SK-N-SH (cell line): ENCODE data around the gene RPGRIP1L. TPM values are rescaled to one million over a fixed set of nuclear protein-coding genes. Genes with fewer than 3 reads are reported as not detected.
A peak's percentile ranks its signal among the peaks of the same experiment; 100 is the strongest.

Experiments
- CTCF ChIA-PET: fragments of 300-600, 350-600 bp; formaldehyde crosslinking; extraction: SDS; loops from one replicate; lab custom pipeline; 2021; lab: Yijun Ruan, JAX
- POLR2A ChIA-PET: fragments of 350-600 bp; sonication (Branson Sonifier 250); formaldehyde crosslinking; extraction: SDS; loops from one replicate; lab custom pipeline; 2020; ENCODE audit warnings: antibody characterized with exemption, inconsistent platforms; lab: Yijun Ruan, JAX
- DNase-seq: peaks from one replicate; pipeline ENCODE4 v3.0.0; 2012
- H2AFZ ChIP-seq: fragments of 200-600 bp; sonication (generic); 2 replicates; pipeline ENCODE4 v1.8.1; 2016; ENCODE audit warnings: antibody characterized with exemption, mild to moderate bottlenecking, low read depth
- H3F3A ChIP-seq: fragments of 200-600 bp; sonication (generic); replicated peaks from 2 replicates; pipeline ENCODE3; 2016; ENCODE audit warnings: antibody characterized with exemption, mild to moderate bottlenecking; ENCODE audit not compliant: insufficient read depth
- H3K27ac ChIP-seq, 2 experiments: fragments of 200-500 bp in 1 of 2; fragments of 200-600 bp in 1 of 2; sonication (Bioruptor generic) in 1 of 2; sonication (generic), shearing (Covaris generic) in 1 of 2; 2 replicates each; pipeline versions ENCODE4 v1.5.1 to v1.6.1; 2014 to 2016; ENCODE audit warnings: low read depth in 2 of 2, inconsistent platforms in 1 of 2, low read length in 1 of 2, mild to moderate bottlenecking in 1 of 2, mixed read lengths in 1 of 2
- H3K27me3 ChIP-seq: fragments of 200-600 bp; sonication (generic), shearing (Covaris generic); 2 replicates; pipeline ENCODE4 v1.6.1; 2016; ENCODE audit warnings: mixed run types; ENCODE audit not compliant: insufficient read depth
- H3K36me3 ChIP-seq, 2 experiments: fragments of 200-500 bp in 1 of 2; fragments of 200-600 bp in 1 of 2; sonication (Bioruptor generic) in 1 of 2; sonication (generic) in 1 of 2; replicated peaks in 1 of 2; 2 replicates each; pipeline versions ENCODE3 to v1.5.1; 2014 to 2016; ENCODE audit warnings: low read length in 1 of 2, mild to moderate bottlenecking in 1 of 2; ENCODE audit not compliant: insufficient read depth in 2 of 2, control insufficient read depth in 1 of 2
- H3K4me1 ChIP-seq, 2 experiments: fragments of 200-500 bp in 1 of 2; fragments of 200-600 bp in 1 of 2; sonication (Bioruptor generic) in 1 of 2; sonication (generic), shearing (Covaris generic) in 1 of 2; 2 replicates each; pipeline versions ENCODE4 v1.5.1 to v1.6.1; 2014 to 2016; ENCODE audit warnings: low read depth in 1 of 2, low read length in 1 of 2, mixed run types in 1 of 2; ENCODE audit not compliant: insufficient read depth in 2 of 2, control insufficient read depth in 1 of 2
- H3K4me2 ChIP-seq: fragments of 200-600 bp; sonication (generic), shearing (Covaris generic); 2 replicates; pipeline ENCODE4 v1.6.1; 2017; ENCODE audit warnings: mixed run types
- H3K4me3 ChIP-seq, 2 experiments: fragments of 200-500 bp in 1 of 2; fragments of 200-600 bp in 1 of 2; sonication (Bioruptor generic) in 1 of 2; sonication (generic), shearing (Covaris generic) in 1 of 2; 2 replicates each; pipeline versions ENCODE4 v1.5.1 to v1.8.1; 2014 to 2016; ENCODE audit warnings: low read depth in 2 of 2, inconsistent platforms in 1 of 2, low read length in 1 of 2, mild to moderate bottlenecking in 1 of 2, mixed read lengths in 1 of 2, moderate library complexity in 1 of 2
- H3K79me2 ChIP-seq: fragments of 200-600 bp; sonication (generic); 2 replicates; pipeline ENCODE4 v1.8.1; 2017; ENCODE audit warnings: mild to moderate bottlenecking; ENCODE audit not compliant: insufficient read depth
- H3K9ac ChIP-seq: fragments of 200-600 bp; sonication (generic); 2 replicates; pipeline ENCODE4 v1.6.1; 2017; ENCODE audit warnings: mixed run types
- H3K9me2 ChIP-seq: fragments of 200-600 bp; sonication (generic); 2 replicates; pipeline ENCODE4 v1.6.1; 2017; ENCODE audit warnings: mixed run types
- H3K9me3 ChIP-seq: fragments of 200-600 bp; sonication (generic); 2 replicates; pipeline ENCODE4 v1.6.1; 2017; ENCODE audit warnings: mixed run types, mild to moderate bottlenecking, moderate library complexity
- H4K20me1 ChIP-seq: fragments of 200-600 bp; sonication (generic); 2 replicates; pipeline ENCODE4 v1.6.1; 2017; ENCODE audit warnings: mild to moderate bottlenecking, mixed run types; ENCODE audit not compliant: insufficient read depth
- CTCF ChIP-seq: fragments of 200-600 bp; sonication (generic); IDR thresholded peaks from 2 replicates; pipeline ENCODE4 v1.6.1; 2017; ENCODE audit warnings: antibody characterized with exemption, mild to moderate bottlenecking, moderate library complexity
- ELF1 ChIP-seq: IDR thresholded peaks from 2 replicates; pipeline ENCODE4 v1.4.0; 2012
- EP300 ChIP-seq, 2 experiments: IDR thresholded peaks; 2 replicates each; pipeline versions ENCODE4 v1.4.0 to v1.6.1; 2012; ENCODE audit warnings: borderline replicate concordance in 1 of 2, low read depth in 1 of 2, low read length in 1 of 2
- FOSL2 ChIP-seq: IDR thresholded peaks from 2 replicates; pipeline ENCODE4 v1.4.0; 2012; ENCODE audit warnings: low read depth, mild to moderate bottlenecking, moderate library complexity, borderline replicate concordance
- FOXJ3 ChIP-seq: sonication (generic); formaldehyde crosslinking; IDR thresholded peaks from 2 replicates; pipeline ENCODE4 v1.5.1; 2020; ENCODE audit warnings: mild to moderate bottlenecking, missing genetic modification reagents
- FOXM1 ChIP-seq: IDR thresholded peaks from 2 replicates; pipeline ENCODE4 v1.4.0; 2012; ENCODE audit warnings: low read depth, mild to moderate bottlenecking
- GABPA ChIP-seq: IDR thresholded peaks from 2 replicates; pipeline ENCODE4 v1.4.0; 2012; ENCODE audit warnings: low read depth, mild to moderate bottlenecking
- GATA2 ChIP-seq: sonication (generic); formaldehyde crosslinking; IDR thresholded peaks from 2 replicates; pipeline ENCODE4 v1.5.0; 2020; ENCODE audit warnings: mild to moderate bottlenecking, missing genetic modification reagents
- IRF3 ChIP-seq: fragments of 150-350 bp; IDR thresholded peaks from 2 replicates; pipeline ENCODE4 v1.6.1; 2016; ENCODE audit warnings: mild to moderate bottlenecking, low read depth, low read length
- JUND ChIP-seq: IDR thresholded peaks from 2 replicates; pipeline ENCODE4 v1.4.0; 2012
- MAX ChIP-seq: IDR thresholded peaks from 2 replicates; pipeline ENCODE4 v1.4.0; 2012; ENCODE audit warnings: low read depth
- MEF2A ChIP-seq: IDR thresholded peaks from 2 replicates; pipeline ENCODE4 v1.4.0; 2012; ENCODE audit warnings: low read depth, borderline replicate concordance
- MXI1 ChIP-seq: IDR thresholded peaks from 2 replicates; pipeline ENCODE4 v1.6.1; 2012; ENCODE audit warnings: mild to moderate bottlenecking, low read depth, low read length, improper control_type of control experiment
- NFIC ChIP-seq: IDR thresholded peaks from 2 replicates; pipeline ENCODE4 v1.4.0; 2012; ENCODE audit warnings: borderline replicate concordance
- NRF1 ChIP-seq: IDR thresholded peaks from 2 replicates; pipeline ENCODE4 v1.6.1; 2012; ENCODE audit warnings: low read depth, mild to moderate bottlenecking, low read length
- PBX3 ChIP-seq: IDR thresholded peaks from 2 replicates; pipeline ENCODE4; 2012
- POLR2AphosphoS5 ChIP-seq: IDR thresholded peaks from 2 replicates; pipeline ENCODE4 v1.6.1; 2012; ENCODE audit warnings: low read depth, low read length
- RCOR1 ChIP-seq: fragments of 150-350 bp; IDR thresholded peaks from 2 replicates; pipeline ENCODE4 v1.6.1; 2017; ENCODE audit warnings: antibody characterized with exemption, low read length
- REST ChIP-seq: IDR thresholded peaks from 2 replicates; pipeline ENCODE4 v1.6.1; 2012; ENCODE audit warnings: mild to moderate bottlenecking, low read depth, low read length, moderate library complexity
- RFX5 ChIP-seq: IDR thresholded peaks from 2 replicates; pipeline ENCODE4 v1.6.1; 2012; ENCODE audit warnings: mild to moderate bottlenecking, improper control_type of control experiment, low read length
- SMC3 ChIP-seq: IDR thresholded peaks from 2 replicates; pipeline ENCODE4 v1.6.1; 2012; ENCODE audit warnings: low read depth, low read length, improper control_type of control experiment
- TCF12 ChIP-seq: IDR thresholded peaks from 2 replicates; pipeline ENCODE4 v1.4.0; 2012
- TEAD4 ChIP-seq: IDR thresholded peaks from 2 replicates; pipeline ENCODE4 v1.4.0; 2012; ENCODE audit warnings: mild to moderate bottlenecking, borderline replicate concordance; ENCODE audit not compliant: insufficient read depth
- USF1 ChIP-seq: IDR thresholded peaks from 2 replicates; pipeline ENCODE4 v1.4.0; 2012; ENCODE audit warnings: low read depth, borderline replicate concordance
- YY1 ChIP-seq: IDR thresholded peaks from 2 replicates; pipeline ENCODE4 v1.4.0; 2012; ENCODE audit warnings: low read depth, mild to moderate bottlenecking
- WGBS: methylation state at CpG from one replicate; pipeline ENCODE4 v1.1.6; 2017; ENCODE audit warnings: low lambda C conversion rate; 5-methylcytosine and 5-hydroxymethylcytosine counted together
- polyA plus RNA-seq, 3 experiments: library from polyadenylated mRNA; depleted of rRNA; stranded (reverse); fragments of >200 nt; gene quantifications; 2 replicates each; pipeline ENCODE4 v1.2.3, GENCODE V29; 2012

RPGRIP1L gene
- 5.7 and 6.5 TPM in 2 replicates for polyA plus RNA-seq (2012; rRNA removed)
- 7.4 and 9.9 TPM in 2 replicates for polyA plus RNA-seq (2012; cell fraction: cytosol; rRNA removed)
- 4.4 and 9.0 TPM in 2 replicates for polyA plus RNA-seq (2012; cell fraction: nucleus; rRNA removed)

GRCh38 chr16:53703590-53704444 lies at the start of gene RPGRIP1L, which contains the start of gene FTO:
Gene RPGRIP1L (minus strand): TSS chr16:53703859. CDS start chr16:53700723, 3,136 bp downstream.
Gene FTO (plus strand): TSS chr16:53704156.
- CTCF ChIA-PET: interaction anchor here (0.7 to 1.4 kb wide), 3 partner anchors 39 to 209 kb away, joined by 3 to 4 read pairs (median 3); no protein-coding TSS in a partner anchor
- POLR2A ChIA-PET: interaction anchor here (1.0 kb wide), 1 partner anchor 200 kb away, joined by 3 read pairs; the partner anchor contains the start of gene AKTIP
- H3K4me2 ChIP-seq: peak within 1 kb of the TSS; percentile 89
- H3K9me3 ChIP-seq: no peaks in the 10 kb centered on the region
- peaks cover 5 to 7% of the 10 kb centered on the region in 2 experiments for H3K36me3 ChIP-seq
- no peaks in the 10 kb centered on the region for H4K20me1 ChIP-seq
- no peaks in the 10 kb centered on the region for H3K9me2 ChIP-seq
- H2AFZ ChIP-seq: peak within 1 kb of the TSS; percentile 94
- no peaks in the 10 kb centered on the region for H3K27me3 ChIP-seq
- H3K4me1 ChIP-seq: peaks cover 0 to 8% of the 10 kb centered on the region in 2 experiments; a peak in 2 of 4 replicates
- H3K4me3 ChIP-seq: peak within 1 kb of the TSS; percentile 93 to 96
- peak within 1 kb of the TSS; percentile 23 to 66; a peak in 3 of 4 replicates for H3K27ac ChIP-seq
- peak; percentile 93 for DNase-seq
- WGBS: 2% methylated on average over 24 of the region's 57 CpGs
- peaks cover 13% of the 10 kb centered on the region for H3F3A ChIP-seq
- peak within 1 kb of the TSS; percentile 76 for H3K9ac ChIP-seq
- H3K79me2 ChIP-seq: peaks cover 63% of the 10 kb centered on the region
- TF ChIP-seq MXI1 (peak; percentile 98), TEAD4 (no peak), YY1 (peak; percentile 97), JUND (no peak), MEF2A (no peak), TCF12 (peak; percentile 26; the same call in 1 of the 2 replicates), NFIC (no peak), SMC3 (no peak), REST (no peak), GABPA (no peak; the same call in 1 of the 2 replicates), IRF3 (no peak), GATA2 (no peak), RCOR1 (no peak), RFX5 (no peak; the same call in 1 of the 2 replicates), USF1 (peak; percentile 48; the same call in 1 of the 2 replicates), CTCF (no peak), EP300 (IDR thresholded peaks at IDR 0.05; ENCODE audit: borderline replicate concordance in 1 of 2, low read depth in 1 of 2, low read length in 1 of 2) (no peak), MAX (peak; percentile 77), POLR2AphosphoS5 (no peak), PBX3 (no peak), FOSL2 (no peak), NRF1 (no peak), FOXM1 (no peak), ELF1 (peak; percentile 53), FOXJ3 (no peak; the same call in 1 of the 2 replicates)
